MCF 10A (cell line): Measurements from ENCODE around the gene LSM12. TPM values are rescaled to one million over a fixed set of nuclear protein-coding genes. Genes with fewer than 3 reads are reported as not detected.

ENCODE experiments used
- BruUV-seq: library from RNA; stranded (reverse); fragments of 400-500 nt; replicated peaks from 2 replicates; lab custom pipeline; 2021; lab: Mats Ljungman, UMichigan
- CTCF ChIA-PET: fragments of 300-600 bp; sonication (Branson Sonifier 250); formaldehyde crosslinking; extraction: SDS; loops from one replicate; lab custom pipeline; 2021; ENCODE audit warnings: antibody characterized with exemption, inconsistent platforms; lab: Yijun Ruan, JAX
- POLR2A ChIA-PET: fragments of 300-600, 350-650 bp; sonication (Branson Sonifier 250); formaldehyde crosslinking; extraction: SDS; loops from one replicate; lab custom pipeline; 2020; ENCODE audit warnings: antibody characterized with exemption, inconsistent platforms; lab: Yijun Ruan, JAX
- DNase-seq: peaks from one replicate; pipeline ENCODE4 v3.0.0-alpha.2; 2018; ENCODE audit not compliant: unreplicated experiment
- H3K27ac Mint-ChIP-seq: one replicate; pipeline ENCODE4 v1.8.0; 2022; ENCODE audit warnings: mild to moderate bottlenecking, low read depth, mixed read lengths; ENCODE audit not compliant: unreplicated experiment
- H3K27me3 Mint-ChIP-seq: one replicate; pipeline ENCODE4 v1.8.0; 2022; ENCODE audit warnings: mixed read lengths; ENCODE audit not compliant: insufficient read depth, unreplicated experiment
- H3K36me3 Mint-ChIP-seq: one replicate; pipeline ENCODE4 v1.8.0; 2022; ENCODE audit warnings: mild to moderate bottlenecking, moderate library complexity, mixed read lengths; ENCODE audit not compliant: insufficient read depth, unreplicated experiment
- H3K4me1 Mint-ChIP-seq: one replicate; pipeline ENCODE4 v1.8.0; 2022; ENCODE audit warnings: mixed read lengths; ENCODE audit not compliant: insufficient read depth, unreplicated experiment
- H3K4me3 Mint-ChIP-seq: one replicate; pipeline ENCODE4 v1.8.0; 2022; ENCODE audit warnings: mild to moderate bottlenecking, moderate library complexity, mixed read lengths; ENCODE audit not compliant: unreplicated experiment
- H3K9me3 Mint-ChIP-seq: one replicate; pipeline ENCODE4 v1.8.0; 2022; ENCODE audit warnings: mixed read lengths; ENCODE audit not compliant: unreplicated experiment
- CTCF ChIP-seq: fragments of 200-600 bp; IDR thresholded peaks from one replicate; pipeline ENCODE4 v1.8.0; 2022; ENCODE audit warnings: antibody characterized with exemption, mild to moderate bottlenecking; ENCODE audit not compliant: unreplicated experiment
- intact Hi-C: fragments of 100-400 bp; cut with micrococcal nuclease; formaldehyde crosslinking; loops from 2 replicates; pipeline ENCODE4 v1.14.1; 2022
- total RNA-seq: library from RNA; stranded (reverse); gene quantifications from 2 replicates; pipeline ENCODE4 v1.2.3, GENCODE V29; 2022

The LSM12 gene
- total RNA-seq, 1 experiment from 2014 or later: 101 TPM

- POLR2A ChIA-PET: no interaction called here
- BruUV-seq: TSS peak; percentile 6
- no peak for DNase-seq
- intact Hi-C loops: no loop called here
- no peak overlapping the region for H3K27ac Mint-ChIP-seq
- CTCF ChIA-PET: interaction anchor here (1.2 kb wide), 1 partner anchor 34 kb away, joined by 6 read pairs; no protein-coding TSS in a partner anchor
- peaks cover 8% of the 10 kb centered on the region for H3K4me1 Mint-ChIP-seq
- H3K36me3 Mint-ChIP-seq: peaks cover 50% of the 10 kb centered on the region
- H3K4me3 Mint-ChIP-seq: no peak overlapping the region
- no peak for TF ChIP-seq CTCF
- H3K27me3 Mint-ChIP-seq: no peaks in the 10 kb centered on the region
- H3K9me3 Mint-ChIP-seq: no peaks in the 10 kb centered on the region
These were observed 9.3 kb upstream of the LSM12 start for GRCh38 chr17:44075598-44076293.

- ChIA-PET POLR2A (interaction anchor here (1.0 to 1.9 kb wide), 2 partner anchors 37 to 63 kb away, joined by 4 to 5 read pairs; no protein-coding TSS in a partner anchor), CTCF (interaction anchor here (1.1 to 1.2 kb wide), 2 partner anchors 8 to 34 kb away, joined by 3 to 6 read pairs; no protein-coding TSS in a partner anchor)
- Mint-ChIP-seq H3K4me1 (peaks cover 13% of the 10 kb centered on the region), H3K36me3 (peaks cover 49% of the 10 kb centered on the region), H3K9me3 (no peaks in the 10 kb centered on the region), H3K27ac (no peak overlapping the region), H3K27me3 (no peaks in the 10 kb centered on the region), H3K4me3 (no peak overlapping the region)
- BruUV-seq: no TSS peak
- intact Hi-C loops: no loop called here
- no peak for TF ChIP-seq CTCF
- DNase-seq: no peak
These were observed 8.4 kb upstream of the LSM12 start for GRCh38 chr17:44074911-44075285.

- Mint-ChIP-seq H3K9me3 (no peaks in the 10 kb centered on the region), H3K27me3 (no peaks in the 10 kb centered on the region), H3K27ac (no peak overlapping the region), H3K4me1 (peaks cover 15% of the 10 kb centered on the region), H3K4me3 (no peak overlapping the region), H3K36me3 (peaks cover 44% of the 10 kb centered on the region)
- intact Hi-C loops: no loop called here
- ChIA-PET CTCF (interaction anchor here (1.1 to 1.2 kb wide), 2 partner anchors 9 to 33 kb away, joined by 3 to 6 read pairs; no protein-coding TSS in a partner anchor), POLR2A (interaction anchor here (1.0 to 1.9 kb wide), 2 partner anchors 38 to 64 kb away, joined by 4 to 5 read pairs; no protein-coding TSS in a partner anchor)
- no TSS peak for BruUV-seq
- no peak for DNase-seq
- no peak for TF ChIP-seq CTCF
These were observed 7.9 kb upstream of the LSM12 start for GRCh38 chr17:44074231-44074910.

- no peaks in the 10 kb centered on the region for H3K9me3 Mint-ChIP-seq
- DNase-seq: peak; percentile 58
- CTCF ChIA-PET: interaction anchor here (0.6 to 2.5 kb wide), 4 partner anchors 12 to 291 kb away, joined by 4 to 12 read pairs (median 5); no protein-coding TSS in a partner anchor
- no peak for TF ChIP-seq CTCF
- intact Hi-C loops: loop anchor here (2.0 kb wide), 1 partner anchor 65 kb away; no protein-coding TSS in a partner anchor
- H3K36me3 Mint-ChIP-seq: peaks cover 35% of the 10 kb centered on the region
- peak overlapping the region; percentile 92 for H3K4me3 Mint-ChIP-seq
- H3K27ac Mint-ChIP-seq: peak overlapping the region; percentile 97
- H3K27me3 Mint-ChIP-seq: no peaks in the 10 kb centered on the region
- BruUV-seq: no TSS peak
- H3K4me1 Mint-ChIP-seq: peaks cover 21% of the 10 kb centered on the region
- POLR2A ChIA-PET: interaction anchor here (0.6 to 3.8 kb wide), 17 partner anchors 11 to 503 kb away, joined by 3 to 20 read pairs (median 6); partner anchors contain the start of genes HDAC5, TMEM101 and TMUB2
These were observed 5.3 kb upstream of the LSM12 start for GRCh38 chr17:44071772-44072171.
